ENCODE measurements around the gene MAN1A1.

DNA sequence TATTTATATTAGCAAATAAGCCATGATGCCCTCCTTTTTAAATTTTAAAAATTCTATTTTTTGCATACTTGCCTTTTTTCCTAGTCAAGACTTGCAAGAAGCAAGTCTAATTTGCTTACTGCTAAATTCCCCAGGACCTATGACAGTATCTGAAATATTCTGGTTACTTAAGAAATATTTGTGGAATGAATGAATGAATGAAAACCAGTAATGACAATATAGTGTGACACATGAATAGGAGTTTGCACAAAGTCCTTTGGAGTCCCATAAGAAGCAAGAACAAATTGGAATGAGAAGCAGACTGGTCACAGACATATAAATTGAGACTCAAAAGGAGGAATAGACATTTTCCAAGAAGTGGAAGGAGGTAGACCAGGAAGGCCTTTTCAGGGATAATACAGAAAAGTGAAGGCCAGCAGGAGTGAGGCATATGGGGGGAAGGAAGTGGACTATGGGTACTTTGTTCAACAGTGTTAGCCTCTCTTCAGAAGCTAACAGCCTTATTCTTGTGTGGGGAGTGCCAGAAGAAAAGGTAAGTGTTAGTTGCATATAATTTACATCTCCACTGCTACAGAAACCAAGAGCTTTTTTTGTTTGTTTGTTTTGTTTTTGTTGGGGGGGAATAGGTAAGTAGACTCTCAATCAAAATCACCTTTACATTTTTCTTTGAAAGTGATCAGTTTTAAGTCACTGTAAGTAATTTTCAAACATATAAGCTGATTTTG, 177.5 kb downstream of the MAN1A1 start:
- TF ChIP-seq, protein P1, sequence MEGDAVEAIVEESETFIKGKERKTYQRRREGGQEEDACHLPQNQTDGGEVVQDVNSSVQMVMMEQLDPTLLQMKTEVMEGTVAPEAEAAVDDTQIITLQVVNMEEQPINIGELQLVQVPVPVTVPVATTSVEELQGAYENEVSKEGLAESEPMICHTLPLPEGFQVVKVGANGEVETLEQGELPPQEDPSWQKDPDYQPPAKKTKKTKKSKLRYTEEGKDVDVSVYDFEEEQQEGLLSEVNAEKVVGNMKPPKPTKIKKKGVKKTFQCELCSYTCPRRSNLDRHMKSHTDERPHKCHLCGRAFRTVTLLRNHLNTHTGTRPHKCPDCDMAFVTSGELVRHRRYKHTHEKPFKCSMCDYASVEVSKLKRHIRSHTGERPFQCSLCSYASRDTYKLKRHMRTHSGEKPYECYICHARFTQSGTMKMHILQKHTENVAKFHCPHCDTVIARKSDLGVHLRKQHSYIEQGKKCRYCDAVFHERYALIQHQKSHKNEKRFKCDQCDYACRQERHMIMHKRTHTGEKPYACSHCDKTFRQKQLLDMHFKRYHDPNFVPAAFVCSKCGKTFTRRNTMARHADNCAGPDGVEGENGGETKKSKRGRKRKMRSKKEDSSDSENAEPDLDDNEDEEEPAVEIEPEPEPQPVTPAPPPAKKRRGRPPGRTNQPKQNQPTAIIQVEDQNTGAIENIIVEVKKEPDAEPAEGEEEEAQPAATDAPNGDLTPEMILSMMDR (conservative IDR thresholded peaks at IDR 0.05 in 1 of 2, IDR thresholded peaks at IDR 0.05 in 1 of 2; ENCODE audit: extremely low read depth in 1 of 2, insufficient read depth in 1 of 2, low read depth in 1 of 2, low read length in 2 of 2), result no peak
- TF ChIP-seq EZH2 (IDR thresholded peaks at IDR 0.05; ENCODE audit: borderline replicate concordance, low read length), result no peak

Data from mammary epithelial cell (primary cell).